ENCODE results near the gene PDE9A. TPM values are rescaled to one million over a fixed set of nuclear protein-coding genes. Genes with fewer than 3 reads are reported as not detected.

The PDE9A gene
- polyA plus RNA-seq, 2 of the 4 experiments (the other 2 are of a cell fraction), result 1.3 to 3.1 TPM

DNA sequence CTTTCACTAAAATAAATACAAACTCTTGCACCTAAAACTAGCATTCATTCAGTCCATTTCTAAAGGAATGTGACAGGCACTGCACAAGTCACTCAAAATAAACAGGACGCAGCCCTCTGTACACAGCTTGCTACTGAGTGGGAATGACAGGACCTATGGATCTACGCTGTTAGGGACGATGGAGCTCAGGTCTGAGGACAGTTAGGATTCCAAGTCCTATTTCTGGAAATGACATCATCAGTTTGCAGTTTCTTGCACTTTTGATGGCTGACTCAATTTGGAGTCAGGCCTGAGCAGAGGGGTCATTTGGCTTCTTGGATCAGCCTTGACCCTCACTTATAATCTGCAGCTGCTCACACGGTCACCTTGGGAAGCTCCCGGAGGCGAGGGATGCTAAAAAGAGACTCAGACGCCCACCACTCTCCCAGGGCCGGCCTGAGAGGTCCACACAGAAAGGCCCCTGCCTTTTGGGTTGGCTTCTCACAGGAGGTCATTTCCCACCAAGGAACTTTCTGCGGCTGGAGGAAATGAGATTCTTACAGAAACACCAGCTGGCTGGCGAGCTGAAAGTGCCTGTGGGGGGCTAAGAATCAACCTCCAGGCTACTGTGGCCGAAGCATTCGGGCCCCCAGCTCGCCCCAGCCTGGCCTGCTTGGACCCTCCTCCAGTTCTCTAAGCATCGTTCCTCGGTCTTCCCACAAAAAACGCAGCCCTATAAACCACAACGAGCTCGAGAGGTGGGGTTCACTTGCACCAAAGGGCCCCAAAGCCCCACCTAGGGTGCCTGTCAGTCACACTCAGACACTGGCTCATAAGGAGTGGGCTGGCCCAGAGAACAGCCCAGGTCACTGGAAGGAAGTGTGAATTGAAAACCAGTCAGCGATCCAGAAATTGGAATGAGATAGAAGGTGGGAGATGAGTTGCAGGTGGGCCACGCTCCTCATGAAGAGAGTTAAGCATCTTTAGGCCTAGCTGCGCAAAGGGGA is 8.9 kb upstream of the PDE9A start:
- no peak overlapping the region for H3K4me3 ChIP-seq
- no peaks in the 10 kb centered on the region for H3K9me3 ChIP-seq
- H3K27ac ChIP-seq, result no peak overlapping the region
- TF ChIP-seq TP53 (CRISPR knock-in tag; IDR thresholded peaks at IDR 0.05) (no peak), RCOR1 (IDR thresholded peaks at IDR 0.05; ENCODE audit: low read depth, low read length) (no peak), POLR2AphosphoS2 (conservative IDR thresholded peaks at IDR 0.05; ENCODE audit: low read length) (no peak), ZFP36 (IDR thresholded peaks at IDR 0.05; ENCODE audit: borderline replicate concordance, partially characterized antibody) (no peak), FOSL2 (IDR thresholded peaks at IDR 0.05) (no peak), FOSL2 (CRISPR knock-in tag; IDR thresholded peaks at IDR 0.05) (no peak), HOXA7 (CRISPR knock-in tag; IDR thresholded peaks at IDR 0.05) (no peak), POLR2A (IDR thresholded peaks at IDR 0.05; ENCODE audit: low read length) (no peak), BHLHE40 (IDR thresholded peaks at IDR 0.05; ENCODE audit: low read depth, low read length) (no peak), RFX5 (IDR thresholded peaks at IDR 0.05) (no peak), ZNF302 (CRISPR knock-in tag; IDR thresholded peaks at IDR 0.05) (no peak), NR3C1 (IDR thresholded peaks at IDR 0.05) (no peak), KDM1A (IDR thresholded peaks at IDR 0.05; ENCODE audit: low read depth) (no peak)
- TF ChIP-seq, protein P1, sequence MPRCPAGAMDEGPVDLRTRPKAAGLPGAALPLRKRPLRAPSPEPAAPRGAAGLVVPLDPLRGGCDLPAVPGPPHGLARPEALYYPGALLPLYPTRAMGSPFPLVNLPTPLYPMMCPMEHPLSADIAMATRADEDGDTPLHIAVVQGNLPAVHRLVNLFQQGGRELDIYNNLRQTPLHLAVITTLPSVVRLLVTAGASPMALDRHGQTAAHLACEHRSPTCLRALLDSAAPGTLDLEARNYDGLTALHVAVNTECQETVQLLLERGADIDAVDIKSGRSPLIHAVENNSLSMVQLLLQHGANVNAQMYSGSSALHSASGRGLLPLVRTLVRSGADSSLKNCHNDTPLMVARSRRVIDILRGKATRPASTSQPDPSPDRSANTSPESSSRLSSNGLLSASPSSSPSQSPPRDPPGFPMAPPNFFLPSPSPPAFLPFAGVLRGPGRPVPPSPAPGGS (IDR thresholded peaks at IDR 0.05), result no peak
- TF ChIP-seq, protein P2, sequence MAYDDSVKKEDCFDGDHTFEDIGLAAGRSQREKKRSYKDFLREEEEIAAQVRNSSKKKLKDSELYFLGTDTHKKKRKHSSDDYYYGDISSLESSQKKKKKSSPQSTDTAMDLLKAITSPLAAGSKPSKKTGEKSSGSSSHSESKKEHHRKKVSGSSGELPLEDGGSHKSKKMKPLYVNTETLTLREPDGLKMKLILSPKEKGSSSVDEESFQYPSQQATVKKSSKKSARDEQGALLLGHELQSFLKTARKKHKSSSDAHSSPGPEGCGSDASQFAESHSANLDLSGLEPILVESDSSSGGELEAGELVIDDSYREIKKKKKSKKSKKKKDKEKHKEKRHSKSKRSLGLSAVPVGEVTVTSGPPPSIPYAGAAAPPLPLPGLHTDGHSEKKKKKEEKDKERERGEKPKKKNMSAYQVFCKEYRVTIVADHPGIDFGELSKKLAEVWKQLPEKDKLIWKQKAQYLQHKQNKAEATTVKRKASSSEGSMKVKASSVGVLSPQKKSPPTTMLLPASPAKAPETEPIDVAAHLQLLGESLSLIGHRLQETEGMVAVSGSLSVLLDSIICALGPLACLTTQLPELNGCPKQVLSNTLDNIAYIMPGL (CRISPR knock-in tag; IDR thresholded peaks at IDR 0.05; ENCODE audit: borderline replicate concordance), result no peak
- TF ChIP-seq, protein P3, sequence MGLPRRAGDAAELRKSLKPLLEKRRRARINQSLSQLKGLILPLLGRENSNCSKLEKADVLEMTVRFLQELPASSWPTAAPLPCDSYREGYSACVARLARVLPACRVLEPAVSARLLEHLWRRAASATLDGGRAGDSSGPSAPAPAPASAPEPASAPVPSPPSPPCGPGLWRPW (IDR thresholded peaks at IDR 0.05), result no peak
- FAIRE-seq (no peak), ATAC-seq (no peak), DNase-seq (ENCODE audit: low read depth in 1 of 2, low spot score in 1 of 2) (no peak)
- no peak overlapping the region for H3K4me2 ChIP-seq
- POLR2A ChIA-PET, result no interaction called here
- no peaks in the 10 kb centered on the region for H3K4me1 ChIP-seq
- CTCF ChIA-PET, result no interaction called here
- 67% methylated on average over 18 of the region's 21 CpGs for WGBS (ENCODE audit: missing lambda C conversion rate)

DNA sequence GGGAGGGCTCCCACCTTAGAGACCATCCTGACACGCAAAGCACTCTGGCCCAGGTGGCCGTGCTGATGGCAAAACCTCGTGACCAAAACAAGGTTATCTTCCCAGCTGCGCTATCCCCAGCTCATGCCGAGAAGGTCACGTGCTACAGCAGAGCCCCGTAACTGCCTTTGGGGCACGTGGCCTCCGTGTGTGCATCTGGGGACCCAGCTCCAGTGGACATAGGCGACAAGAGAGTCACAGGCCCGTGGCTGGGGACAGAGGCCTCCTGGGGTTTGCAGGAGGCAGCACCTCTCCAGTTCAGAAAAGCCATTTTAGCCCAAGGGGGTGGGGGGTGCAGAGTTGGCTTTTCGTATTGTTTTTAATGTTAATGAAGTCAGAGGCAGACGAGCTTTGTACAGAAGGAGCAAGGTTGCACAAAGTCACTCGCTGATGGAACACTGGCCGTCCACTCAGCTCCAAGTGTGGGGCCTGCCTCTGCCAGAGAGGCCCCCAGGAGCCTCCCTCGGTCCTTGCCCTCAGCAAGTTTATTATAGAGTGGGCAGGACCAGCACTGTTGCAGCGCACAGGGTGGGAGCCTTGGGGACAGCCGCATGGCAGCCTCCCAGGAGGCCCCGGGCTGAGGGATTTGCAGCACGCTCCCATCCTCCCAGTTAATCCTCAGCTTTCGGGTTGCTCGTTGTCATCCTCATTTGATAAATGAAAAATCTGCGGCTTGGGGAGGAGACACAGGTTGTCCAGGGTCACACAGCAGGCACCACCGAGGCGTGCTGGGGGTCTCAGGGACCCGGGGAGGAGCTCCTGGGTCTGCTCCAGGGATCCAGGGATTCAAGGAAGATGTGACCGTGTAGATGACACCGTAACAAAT is 8.0 kb upstream of the PDE9A start:
- no peak overlapping the region for H3K4me3 ChIP-seq
- no peak for ATAC-seq
- no peak overlapping the region for H3K4me2 ChIP-seq
- H3K27ac ChIP-seq, result no peak overlapping the region
- POLR2A ChIA-PET, result no interaction called here
- CTCF ChIA-PET, result interaction anchor here (1.1 kb wide), 1 partner anchor 11 kb away, joined by 3 read pairs; no protein-coding TSS in a partner anchor
- no peaks in the 10 kb centered on the region for H3K4me1 ChIP-seq
- no peak for DNase-seq (ENCODE audit: low read depth in 1 of 2, low spot score in 1 of 2)
- no peak for FAIRE-seq
- no peaks in the 10 kb centered on the region for H3K9me3 ChIP-seq
- WGBS (ENCODE audit: missing lambda C conversion rate), result 59% methylated on average over 23 of the region's 28 CpGs
- TF ChIP-seq, protein P4, sequence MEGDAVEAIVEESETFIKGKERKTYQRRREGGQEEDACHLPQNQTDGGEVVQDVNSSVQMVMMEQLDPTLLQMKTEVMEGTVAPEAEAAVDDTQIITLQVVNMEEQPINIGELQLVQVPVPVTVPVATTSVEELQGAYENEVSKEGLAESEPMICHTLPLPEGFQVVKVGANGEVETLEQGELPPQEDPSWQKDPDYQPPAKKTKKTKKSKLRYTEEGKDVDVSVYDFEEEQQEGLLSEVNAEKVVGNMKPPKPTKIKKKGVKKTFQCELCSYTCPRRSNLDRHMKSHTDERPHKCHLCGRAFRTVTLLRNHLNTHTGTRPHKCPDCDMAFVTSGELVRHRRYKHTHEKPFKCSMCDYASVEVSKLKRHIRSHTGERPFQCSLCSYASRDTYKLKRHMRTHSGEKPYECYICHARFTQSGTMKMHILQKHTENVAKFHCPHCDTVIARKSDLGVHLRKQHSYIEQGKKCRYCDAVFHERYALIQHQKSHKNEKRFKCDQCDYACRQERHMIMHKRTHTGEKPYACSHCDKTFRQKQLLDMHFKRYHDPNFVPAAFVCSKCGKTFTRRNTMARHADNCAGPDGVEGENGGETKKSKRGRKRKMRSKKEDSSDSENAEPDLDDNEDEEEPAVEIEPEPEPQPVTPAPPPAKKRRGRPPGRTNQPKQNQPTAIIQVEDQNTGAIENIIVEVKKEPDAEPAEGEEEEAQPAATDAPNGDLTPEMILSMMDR (IDR thresholded peaks at IDR 0.05), result no peak
- TF ChIP-seq MAFK (IDR thresholded peaks at IDR 0.05; ENCODE audit: partially characterized antibody), result no peak
- TF ChIP-seq ZNF302 (CRISPR knock-in tag; IDR thresholded peaks at IDR 0.05), result no peak
- TF ChIP-seq MYC (IDR thresholded peaks at IDR 0.05; ENCODE audit: borderline replicate concordance, low read length), result no peak
- TF ChIP-seq TP53 (CRISPR knock-in tag; IDR thresholded peaks at IDR 0.05), result no peak
- no peak for TF ChIP-seq HEYL (CRISPR knock-in tag; IDR thresholded peaks at IDR 0.05)
- no peak for TF ChIP-seq EHMT2 (IDR thresholded peaks at IDR 0.05; ENCODE audit: low read depth)
- TF ChIP-seq HOXA7 (CRISPR knock-in tag; IDR thresholded peaks at IDR 0.05), result no peak
- TF ChIP-seq SREBF2 (IDR thresholded peaks at IDR 0.05), result no peak
- TF ChIP-seq, protein P5, sequence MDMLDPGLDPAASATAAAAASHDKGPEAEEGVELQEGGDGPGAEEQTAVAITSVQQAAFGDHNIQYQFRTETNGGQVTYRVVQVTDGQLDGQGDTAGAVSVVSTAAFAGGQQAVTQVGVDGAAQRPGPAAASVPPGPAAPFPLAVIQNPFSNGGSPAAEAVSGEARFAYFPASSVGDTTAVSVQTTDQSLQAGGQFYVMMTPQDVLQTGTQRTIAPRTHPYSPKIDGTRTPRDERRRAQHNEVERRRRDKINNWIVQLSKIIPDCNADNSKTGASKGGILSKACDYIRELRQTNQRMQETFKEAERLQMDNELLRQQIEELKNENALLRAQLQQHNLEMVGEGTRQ (IDR thresholded peaks at IDR 0.05), result no peak
- no peak for TF ChIP-seq EP300 (IDR thresholded peaks at IDR 0.05)
- no peak for TF ChIP-seq HOXB5 (CRISPR knock-in tag; IDR thresholded peaks at IDR 0.05)
- TF ChIP-seq RCOR1 (IDR thresholded peaks at IDR 0.05; ENCODE audit: low read depth, low read length), result no peak
- TF ChIP-seq ZC3H11A (IDR thresholded peaks at IDR 0.05), result no peak
- TF ChIP-seq, protein P3 (IDR thresholded peaks at IDR 0.05), result no peak
- TF ChIP-seq NFE2L2 (conservative IDR thresholded peaks at IDR 0.05; ENCODE audit: low read length), result no peak
- TF ChIP-seq KDM5A (IDR thresholded peaks at IDR 0.05), result no peak
- no peak for TF ChIP-seq GATA3 (IDR thresholded peaks at IDR 0.05; ENCODE audit: borderline replicate concordance)
- TF ChIP-seq FOXS1 (CRISPR knock-in tag; IDR thresholded peaks at IDR 0.05), result no peak

Measured in A549 (cell line).